HG02840 (cell line): ENCODE results near the gene FAM161A.

ENCODE experiments used
- ATAC-seq: cut with Tn5 transposase; IDR thresholded peaks from one replicate; pipeline ENCODE4 v1.9.1; 2021; ENCODE audit warnings: mild to moderate bottlenecking, moderate library complexity, moderate number of reproducible peaks; ENCODE audit not compliant: unreplicated experiment, low FRiP score

Gene FAM161A

DNA sequence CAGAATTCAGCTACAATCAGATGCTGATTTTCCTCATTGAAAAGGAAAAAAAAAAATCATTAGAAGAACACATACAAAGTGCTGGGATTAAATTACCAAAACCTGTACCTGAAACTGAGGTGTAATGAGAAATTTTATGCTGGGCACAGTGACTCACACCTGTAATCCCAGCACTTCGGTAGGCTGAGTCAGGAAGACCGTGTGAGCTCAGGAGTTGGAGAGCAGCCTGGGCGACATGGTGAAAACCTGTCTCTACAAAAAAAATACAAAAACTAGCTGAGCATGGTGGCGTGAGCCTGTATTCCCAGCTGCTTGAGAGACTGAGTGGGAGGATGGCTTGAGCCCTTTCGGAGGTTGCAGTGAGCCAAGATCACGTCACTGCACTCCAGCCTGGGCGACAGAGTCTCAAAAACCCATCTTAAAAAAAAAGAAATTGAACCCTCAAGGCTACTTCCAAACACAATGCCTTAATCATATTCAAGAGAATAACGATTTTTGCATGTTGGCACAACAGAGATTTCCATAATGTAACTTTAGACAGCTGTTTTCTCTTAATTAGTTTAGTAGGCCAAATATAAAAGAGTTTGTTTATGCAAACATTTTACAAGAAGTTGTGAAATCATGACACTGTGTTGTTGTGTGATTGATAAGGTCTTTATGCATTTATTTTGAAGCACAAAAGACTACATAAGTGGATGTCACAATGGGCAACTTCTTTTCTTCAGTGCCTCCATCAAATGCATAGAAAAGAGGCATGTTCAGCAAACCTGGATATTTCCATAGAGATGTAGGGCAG is 63.9 kb downstream of the FAM161A start:
- no peak for ATAC-seq

GRCh38 chr2:61787941-61788563 is 65.8 kb downstream of the FAM161A start:
- ATAC-seq, result no peak

- ATAC-seq, result no peak
These were observed 67.0 kb downstream of the FAM161A start for GRCh38 chr2:61786876-61787275.

DNA sequence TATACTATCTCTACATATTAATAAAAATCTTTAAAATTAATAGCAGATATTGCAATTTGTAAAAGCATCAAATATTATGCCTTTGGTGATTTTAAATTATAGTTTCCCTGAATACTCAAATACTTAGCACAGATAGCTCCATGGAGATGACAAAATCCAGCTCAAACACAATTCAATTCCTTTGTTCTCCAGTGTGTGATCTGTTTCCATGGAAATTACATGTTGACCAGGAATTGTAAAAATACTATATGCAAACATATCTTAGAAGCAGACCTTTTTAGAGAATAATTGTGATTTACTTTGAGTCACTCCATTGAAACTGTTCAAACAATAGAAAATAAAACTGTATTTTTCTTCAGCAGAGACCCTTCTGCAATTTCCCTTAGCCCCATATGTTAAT is 68.3 kb downstream of the FAM161A start:
- no peak for ATAC-seq

DNA sequence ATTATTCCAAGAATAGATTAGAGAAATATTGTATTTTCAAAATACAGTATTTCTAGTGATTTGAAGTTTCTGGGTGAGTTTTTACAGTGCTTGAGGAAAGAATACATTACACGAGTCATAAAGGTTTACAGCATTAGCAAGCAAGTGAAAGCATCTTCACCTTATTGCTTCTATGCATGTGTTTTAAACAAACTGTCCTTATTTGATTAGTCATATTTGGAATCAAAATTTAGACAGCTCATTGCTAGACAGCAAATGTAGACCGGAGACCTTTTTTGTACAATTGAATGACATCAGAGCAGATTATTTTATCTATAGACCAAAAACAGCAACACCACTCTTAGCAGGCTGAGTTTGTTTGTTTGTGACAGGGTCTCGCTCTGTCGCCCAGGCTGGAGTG is 69.2 kb downstream of the FAM161A start:
- no peak for ATAC-seq

DNA sequence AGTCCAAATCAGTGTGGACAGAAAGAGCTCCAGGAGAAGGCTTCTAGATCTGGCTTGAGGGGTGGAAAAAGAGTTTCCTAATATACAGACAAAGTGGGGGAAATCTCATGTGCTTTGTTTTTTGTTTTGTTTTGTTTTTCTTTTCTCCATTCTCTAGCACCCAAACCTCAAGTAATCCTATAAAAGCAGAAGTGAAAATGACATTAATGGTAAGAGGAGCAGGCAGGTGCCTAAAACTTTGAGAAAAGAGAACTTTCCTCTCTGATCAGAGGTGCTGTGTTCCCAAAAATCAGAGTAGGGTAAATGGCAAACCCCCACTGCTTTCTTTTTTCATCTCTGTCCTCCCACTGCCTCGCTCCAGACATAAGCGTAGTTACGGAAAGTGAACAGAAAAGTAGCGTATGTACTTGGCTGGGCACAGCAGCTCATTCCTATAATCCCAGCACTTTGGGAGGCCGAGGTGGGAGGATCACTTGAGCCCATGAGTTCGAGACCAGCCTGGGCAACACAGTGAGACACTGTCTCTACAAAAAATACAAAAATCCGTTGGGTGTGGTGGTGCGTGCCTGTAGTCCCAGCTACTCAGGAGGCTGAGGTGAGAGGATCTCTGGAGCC is 77.8 kb downstream of the FAM161A start:
- peak; percentile 61 for ATAC-seq
